Spleen (tissue), 7 donors: Measurements from ENCODE around the gene C11orf42.

Experiments used
- POLR2A ChIP-seq, 3 donors: fragments of 450-650 bp; IDR thresholded peaks; one replicate each; pipeline ENCODE4 v1.5.1; 2017; ENCODE audit warnings: antibody characterized with exemption in 3 of 3, mild to moderate bottlenecking in 1 of 3
- POLR2AphosphoS5 ChIP-seq, 3 donors: sonication (generic); formaldehyde crosslinking; IDR thresholded peaks; one replicate each; pipeline ENCODE4 v1.5.1; 2017; ENCODE audit warnings: antibody characterized with exemption in 3 of 3
- TF ChIP-seq, protein P1 (sequence below), 11 experiments: fragments of 200-600 bp in 7 of 11; fragments of 450-650 bp in 4 of 11; sonication (generic) in 4 of 11; IDR thresholded peaks in 8 of 11; conservative IDR thresholded peaks in 3 of 11; 1 replicate in 7 of 11; 2 replicates in 4 of 11; pipeline versions ENCODE4 v1.4.0 to v1.8.0; 2016 to 2021; ENCODE audit warnings: antibody characterized with exemption in 11 of 11, inconsistent platforms in 4 of 11, mild to moderate bottlenecking in 1 of 11
- donor health status: DM: no; HTN: no; CAD: no; lungs with moderate emphysema.
- donor health status: DM: no; HTN: no; CAD: no.
- donor health status: DM: no; HTN: no; CAD: no.

DNA sequence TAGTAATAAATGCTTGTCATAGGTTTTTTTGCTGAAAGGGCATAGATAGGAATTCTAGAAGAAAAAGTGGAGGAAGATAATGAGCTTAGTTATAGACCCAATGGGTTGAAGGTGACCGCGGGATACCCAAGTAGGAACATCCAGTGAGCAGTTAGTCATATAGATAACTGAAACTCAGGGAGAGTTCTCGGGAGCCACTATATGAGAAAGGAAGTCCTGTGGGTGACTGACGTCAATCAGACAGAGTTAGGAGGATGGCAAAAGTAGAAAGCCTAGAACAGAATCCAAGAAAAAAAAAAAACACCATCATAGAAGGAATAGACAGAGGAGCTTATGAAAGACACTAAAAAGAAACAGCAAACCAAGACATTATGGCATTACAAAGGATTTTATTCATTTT lies 31.9 kb downstream of the C11orf42 start:
- TF ChIP-seq POLR2A (IDR thresholded peaks at IDR 0.05), result no peak
- TF ChIP-seq, protein P1, sequence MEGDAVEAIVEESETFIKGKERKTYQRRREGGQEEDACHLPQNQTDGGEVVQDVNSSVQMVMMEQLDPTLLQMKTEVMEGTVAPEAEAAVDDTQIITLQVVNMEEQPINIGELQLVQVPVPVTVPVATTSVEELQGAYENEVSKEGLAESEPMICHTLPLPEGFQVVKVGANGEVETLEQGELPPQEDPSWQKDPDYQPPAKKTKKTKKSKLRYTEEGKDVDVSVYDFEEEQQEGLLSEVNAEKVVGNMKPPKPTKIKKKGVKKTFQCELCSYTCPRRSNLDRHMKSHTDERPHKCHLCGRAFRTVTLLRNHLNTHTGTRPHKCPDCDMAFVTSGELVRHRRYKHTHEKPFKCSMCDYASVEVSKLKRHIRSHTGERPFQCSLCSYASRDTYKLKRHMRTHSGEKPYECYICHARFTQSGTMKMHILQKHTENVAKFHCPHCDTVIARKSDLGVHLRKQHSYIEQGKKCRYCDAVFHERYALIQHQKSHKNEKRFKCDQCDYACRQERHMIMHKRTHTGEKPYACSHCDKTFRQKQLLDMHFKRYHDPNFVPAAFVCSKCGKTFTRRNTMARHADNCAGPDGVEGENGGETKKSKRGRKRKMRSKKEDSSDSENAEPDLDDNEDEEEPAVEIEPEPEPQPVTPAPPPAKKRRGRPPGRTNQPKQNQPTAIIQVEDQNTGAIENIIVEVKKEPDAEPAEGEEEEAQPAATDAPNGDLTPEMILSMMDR (IDR thresholded peaks at IDR 0.05 in 8 of 11, conservative IDR thresholded peaks at IDR 0.05 in 3 of 11), result no peak
- TF ChIP-seq POLR2AphosphoS5 (IDR thresholded peaks at IDR 0.05), result no peak
